Ecto neural progenitor cell (in vitro differentiated cells): ENCODE data around the gene CBR4.
A peak's percentile ranks its signal among the peaks of the same experiment; 100 is the strongest.

Source experiments
- DNase-seq: peaks from one replicate; pipeline ENCODE4 v3.0.0-alpha.2; 2018; ENCODE audit warnings: low spot score

CBR4 gene

GRCh38 chr4:169032883-169033645, 23.0 kb upstream of the CBR4 start:
- DNase-seq: no peak

- DNase-seq: no peak
Measured at GRCh38 chr4:169032194-169032593, 22.1 kb upstream of the CBR4 start.

- DNase-seq: no peak
Measured at GRCh38 chr4:169031392-169031791, 21.3 kb upstream of the CBR4 start.

GRCh38 chr4:169030562-169030982, 20.5 kb upstream of the CBR4 start:
- DNase-seq: no peak

GRCh38 chr4:169029947-169030346, 19.9 kb upstream of the CBR4 start:
- no peak for DNase-seq

GRCh38 chr4:169027663-169028062, 17.6 kb upstream of the CBR4 start:
- no peak for DNase-seq

GRCh38 chr4:169025184-169025583, 15.1 kb upstream of the CBR4 start:
- no peak for DNase-seq

GRCh38 chr4:169024762-169025161, 14.7 kb upstream of the CBR4 start:
- DNase-seq: no peak

- DNase-seq: no peak
Measured at GRCh38 chr4:169018406-169018805, 8.4 kb upstream of the CBR4 start.

- DNase-seq: peak; percentile 59
Measured at GRCh38 chr4:169017971-169018370, 7.9 kb upstream of the CBR4 start.

- no peak for DNase-seq
Measured at GRCh38 chr4:169015186-169015623, 5.2 kb upstream of the CBR4 start.

GRCh38 chr4:169014586-169014985, 4.5 kb upstream of the CBR4 start:
- DNase-seq: no peak

GRCh38 chr4:169013396-169013795, 3.3 kb upstream of the CBR4 start:
- DNase-seq: no peak

GRCh38 chr4:169012049-169012448, 2.0 kb upstream of the CBR4 start:
- DNase-seq: no peak

- DNase-seq: peak; percentile 80
Measured at GRCh38 chr4:169009286-169010124, 550 bp downstream of the CBR4 start.

- DNase-seq: no peak
Measured at GRCh38 chr4:169005453-169006099, 4.5 kb downstream of the CBR4 start.

- no peak for DNase-seq
Measured at GRCh38 chr4:169000315-169000714, 9.7 kb downstream of the CBR4 start.

- DNase-seq: no peak
Measured at GRCh38 chr4:168999809-169000208, 10.2 kb downstream of the CBR4 start.

GRCh38 chr4:168998596-168998995, 11.5 kb downstream of the CBR4 start:
- no peak for DNase-seq

- no peak for DNase-seq
Measured at GRCh38 chr4:168995537-168996295, 14.3 kb downstream of the CBR4 start.

- DNase-seq: no peak
Measured at GRCh38 chr4:168994958-168995357, 15.1 kb downstream of the CBR4 start.
